ENCODE measurements around the gene CCL26.

DNA sequence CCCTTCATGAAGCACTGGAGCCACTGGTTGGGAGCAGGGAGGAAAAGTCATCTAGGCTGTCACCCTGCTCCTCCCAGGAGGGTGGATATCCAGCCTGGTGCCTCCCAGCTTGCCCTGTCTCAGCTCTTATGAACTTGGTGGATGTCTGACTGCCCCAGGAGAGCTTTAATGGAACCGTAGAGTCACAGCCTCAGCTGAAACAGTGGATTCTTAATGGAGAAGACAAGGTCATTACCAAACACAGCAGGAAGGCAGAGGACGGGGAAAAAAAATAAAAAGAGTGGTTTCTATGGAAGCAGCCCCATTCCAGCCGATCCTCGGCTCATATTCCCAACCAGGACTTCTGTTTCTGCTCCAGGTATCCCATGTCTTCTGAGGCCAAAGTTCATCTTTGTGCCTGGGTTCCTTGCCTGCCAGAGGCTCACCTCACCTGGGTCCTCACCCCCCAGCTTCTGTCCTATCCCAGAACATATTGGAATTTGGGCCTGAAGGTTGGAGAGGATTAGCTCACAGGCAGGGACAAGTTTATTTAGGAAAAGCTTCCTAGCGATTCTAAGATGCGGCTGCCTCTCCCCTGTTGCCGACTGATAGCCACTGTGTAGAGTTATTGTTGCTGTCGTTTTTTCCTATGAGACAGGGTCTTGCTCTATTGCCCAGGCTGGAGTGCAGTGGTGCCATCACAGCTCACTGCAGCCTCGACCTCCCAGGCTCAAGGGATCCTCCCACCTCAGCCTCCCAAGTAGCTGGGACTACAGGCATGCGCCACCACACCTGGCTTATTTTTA is 15.6 kb downstream of the CCL26 start:
- TF ChIP-seq, protein P1, sequence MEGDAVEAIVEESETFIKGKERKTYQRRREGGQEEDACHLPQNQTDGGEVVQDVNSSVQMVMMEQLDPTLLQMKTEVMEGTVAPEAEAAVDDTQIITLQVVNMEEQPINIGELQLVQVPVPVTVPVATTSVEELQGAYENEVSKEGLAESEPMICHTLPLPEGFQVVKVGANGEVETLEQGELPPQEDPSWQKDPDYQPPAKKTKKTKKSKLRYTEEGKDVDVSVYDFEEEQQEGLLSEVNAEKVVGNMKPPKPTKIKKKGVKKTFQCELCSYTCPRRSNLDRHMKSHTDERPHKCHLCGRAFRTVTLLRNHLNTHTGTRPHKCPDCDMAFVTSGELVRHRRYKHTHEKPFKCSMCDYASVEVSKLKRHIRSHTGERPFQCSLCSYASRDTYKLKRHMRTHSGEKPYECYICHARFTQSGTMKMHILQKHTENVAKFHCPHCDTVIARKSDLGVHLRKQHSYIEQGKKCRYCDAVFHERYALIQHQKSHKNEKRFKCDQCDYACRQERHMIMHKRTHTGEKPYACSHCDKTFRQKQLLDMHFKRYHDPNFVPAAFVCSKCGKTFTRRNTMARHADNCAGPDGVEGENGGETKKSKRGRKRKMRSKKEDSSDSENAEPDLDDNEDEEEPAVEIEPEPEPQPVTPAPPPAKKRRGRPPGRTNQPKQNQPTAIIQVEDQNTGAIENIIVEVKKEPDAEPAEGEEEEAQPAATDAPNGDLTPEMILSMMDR (IDR thresholded peaks at IDR 0.05): no peak
- no peak for TF ChIP-seq POLR2AphosphoS5 (IDR thresholded peaks at IDR 0.05)
- TF ChIP-seq EP300 (IDR thresholded peaks at IDR 0.05; ENCODE audit: low read depth): no peak
